ENCODE data around the gene CYP20A1. TPM values are rescaled to one million over a fixed set of nuclear protein-coding genes. Genes with fewer than 3 reads are reported as not detected.
A peak's percentile ranks its signal among the peaks of the same experiment; 100 is the strongest.
"Not testable (repeated sequence)": the region's sequence is repeated elsewhere in the genome, so short reads cannot be mapped to it uniquely, and the experiment has no call there.

CYP20A1 gene
- total RNA-seq, 1 experiment from 2014 or later = 19.8 TPM

- peaks cover 2% of the 10 kb centered on the region; the same call in 1 of the 2 replicates for H3K36me3 ChIP-seq (ENCODE audit: control insufficient read depth, insufficient read depth, low read length)
- ATAC-seq (no peak), DNase-seq (ENCODE audit: low read depth, low spot score) (no peak)
- ChIA-PET CTCF (no interaction called here), POLR2A (no interaction called here)
- in situ Hi-C loops (cut with HindIII; ENCODE audit: low pct_unique_long_range_greater_than_20kb, low sequenced_read_pairs) (no loop called here), intact Hi-C loops (cut with micrococcal nuclease; ENCODE audit: unreplicated experiment) (no loop called here)
- H3K4me3 ChIP-seq (ENCODE audit: low read depth in 2 of 2, low read length in 2 of 2) = no peak overlapping the region
- no peaks in the 10 kb centered on the region for H3K9me3 ChIP-seq (ENCODE audit: control insufficient read depth, insufficient read depth, low read depth, low read length)
- H3K27me3 ChIP-seq (ENCODE audit: control insufficient read depth, insufficient read depth, low read length) = no peaks in the 10 kb centered on the region
- H3K4me1 ChIP-seq (ENCODE audit: control insufficient read depth, insufficient read depth, low read length) = no peaks in the 10 kb centered on the region
- BruUV-seq (replicated peaks) = no TSS peak
- H3K27ac ChIP-seq (ENCODE audit: low read length) = no peak overlapping the region
- no peak for TF ChIP-seq REST (IDR thresholded peaks at IDR 0.05; ENCODE audit: insufficient read depth in 1 of 2, low read depth in 2 of 2, low read length in 1 of 2)
- no peak for TF ChIP-seq TCF7L2 (IDR thresholded peaks at IDR 0.05; ENCODE audit: low read depth, low read length)
Measured at GRCh38 chr2:203209538-203209937, 29.3 kb upstream of the CYP20A1 start.

- CTCF ChIA-PET = no interaction called here
- Histone ChIP-seq H3K4me1 (ENCODE audit: control insufficient read depth, insufficient read depth, low read length) (no peaks in the 10 kb centered on the region), H3K4me3 (ENCODE audit: low read depth in 2 of 2, low read length in 2 of 2) (no peak overlapping the region), H3K9me3 (ENCODE audit: control insufficient read depth, insufficient read depth, low read depth, low read length) (no peaks in the 10 kb centered on the region), H3K27me3 (ENCODE audit: control insufficient read depth, insufficient read depth, low read length) (no peaks in the 10 kb centered on the region), H3K36me3 (ENCODE audit: control insufficient read depth, insufficient read depth, low read length) (no peaks in the 10 kb centered on the region), H3K27ac (ENCODE audit: low read length) (no peak overlapping the region)
- intact Hi-C loops (cut with micrococcal nuclease; ENCODE audit: unreplicated experiment) = no loop called here
- ATAC-seq (peak; percentile 89), DNase-seq (ENCODE audit: low read depth, low spot score) (no peak)
- BruUV-seq (replicated peaks) = no TSS peak
- TF ChIP-seq POLR2AphosphoS5 (IDR thresholded peaks at IDR 0.05; ENCODE audit: low read depth, low read length) (no peak), CTCF (IDR thresholded peaks at IDR 0.05) (peak; percentile 86)
- POLR2A ChIA-PET = interaction anchor here (0.6 kb wide), 2 partner anchors 210 to 305 kb away, joined by 3 read pairs; no protein-coding TSS in a partner anchor
- in situ Hi-C loops (cut with HindIII; ENCODE audit: low pct_unique_long_range_greater_than_20kb, low sequenced_read_pairs) = no loop called here
Measured at GRCh38 chr2:203225423-203226039, 13.3 kb upstream of the CYP20A1 start.

GRCh38 chr2:203229674-203230073 lies 9.1 kb upstream of the CYP20A1 start:
- intact Hi-C loops (cut with micrococcal nuclease; ENCODE audit: unreplicated experiment); H3K27me3 ChIP-seq (ENCODE audit: control insufficient read depth, insufficient read depth, low read length); H3K4me3 ChIP-seq (ENCODE audit: low read depth in 2 of 2, low read length in 2 of 2); H3K9me3 ChIP-seq (ENCODE audit: control insufficient read depth, insufficient read depth, low read depth, low read length); ATAC-seq; H3K36me3 ChIP-seq (ENCODE audit: control insufficient read depth, insufficient read depth, low read length); CTCF ChIA-PET; H3K27ac ChIP-seq (ENCODE audit: low read length); BruUV-seq (replicated peaks); H3K4me1 ChIP-seq (ENCODE audit: control insufficient read depth, insufficient read depth, low read length); POLR2A ChIA-PET; DNase-seq (ENCODE audit: low read depth, low spot score); in situ Hi-C loops (cut with HindIII; ENCODE audit: low pct_unique_long_range_greater_than_20kb, low sequenced_read_pairs): not testable (repeated sequence)
